ENCODE results near the gene TRIM17. TPM values are rescaled to one million over a fixed set of nuclear protein-coding genes. Genes with fewer than 3 reads are reported as not detected.
A peak's percentile ranks its signal among the peaks of the same experiment; 100 is the strongest.

Gene TRIM17
- total RNA-seq, 1 donor from 2014 or later: 6.1 TPM

GRCh38 chr1:228385232-228385631 lies 31.4 kb downstream of the TRIM17 start:
- no peak for TF ChIP-seq CTCF (IDR thresholded peaks at IDR 0.05; ENCODE audit: insufficient read depth, low read length, poor library complexity, severe bottlenecking)
- Histone ChIP-seq H3K4me3 (ENCODE audit: low read depth, low read length) (no peak overlapping the region), H3K27me3 (ENCODE audit: control insufficient read depth, insufficient read depth, low read length) (no peaks in the 10 kb centered on the region), H3K36me3 (ENCODE audit: control insufficient read depth, insufficient read depth, low read length) (no peaks in the 10 kb centered on the region)
- no peak for DNase-seq (ENCODE audit: low read depth)

GRCh38 chr1:228383773-228384172 lies 32.9 kb downstream of the TRIM17 start:
- no peak for TF ChIP-seq CTCF (IDR thresholded peaks at IDR 0.05; ENCODE audit: insufficient read depth, low read length, poor library complexity, severe bottlenecking)
- Histone ChIP-seq H3K27me3 (ENCODE audit: control insufficient read depth, insufficient read depth, low read length) (peaks cover 1% of the 10 kb centered on the region), H3K36me3 (ENCODE audit: control insufficient read depth, insufficient read depth, low read length) (no peaks in the 10 kb centered on the region), H3K4me3 (ENCODE audit: low read depth, low read length) (no peak overlapping the region)
- DNase-seq (ENCODE audit: low read depth): no peak

- peaks cover 5% of the 10 kb centered on the region for H3K27me3 ChIP-seq (ENCODE audit: control insufficient read depth, insufficient read depth, low read length)
- no peak for DNase-seq (ENCODE audit: low read depth)
- H3K4me3 ChIP-seq (ENCODE audit: low read depth, low read length): no peak overlapping the region
- H3K36me3 ChIP-seq (ENCODE audit: control insufficient read depth, insufficient read depth, low read length): no peaks in the 10 kb centered on the region
- TF ChIP-seq CTCF (IDR thresholded peaks at IDR 0.05; ENCODE audit: insufficient read depth, low read length, poor library complexity, severe bottlenecking): no peak
Observed at GRCh38 chr1:228381356-228381755, 35.3 kb downstream of the TRIM17 start.

GRCh38 chr1:228379666-228380065 lies 37.0 kb downstream of the TRIM17 start:
- no peaks in the 10 kb centered on the region for H3K36me3 ChIP-seq (ENCODE audit: control insufficient read depth, insufficient read depth, low read length)
- no peak for TF ChIP-seq CTCF (IDR thresholded peaks at IDR 0.05; ENCODE audit: insufficient read depth, low read length, poor library complexity, severe bottlenecking)
- DNase-seq (ENCODE audit: low read depth): no peak
- H3K27me3 ChIP-seq (ENCODE audit: control insufficient read depth, insufficient read depth, low read length): peaks cover 5% of the 10 kb centered on the region
- no peak overlapping the region for H3K4me3 ChIP-seq (ENCODE audit: low read depth, low read length)

GRCh38 chr1:228378873-228379460 lies 37.7 kb downstream of the TRIM17 start:
- DNase-seq (ENCODE audit: low read depth): no peak
- no peaks in the 10 kb centered on the region for H3K36me3 ChIP-seq (ENCODE audit: control insufficient read depth, insufficient read depth, low read length)
- peak overlapping the region; percentile 48 for H3K4me3 ChIP-seq (ENCODE audit: low read depth, low read length)
- H3K27me3 ChIP-seq (ENCODE audit: control insufficient read depth, insufficient read depth, low read length): peaks cover 5% of the 10 kb centered on the region
- no peak for TF ChIP-seq CTCF (IDR thresholded peaks at IDR 0.05; ENCODE audit: insufficient read depth, low read length, poor library complexity, severe bottlenecking)

Measured in kidney epithelial cell (primary cell).